Chondrocyte (in vitro differentiated cells): Measurements from ENCODE around the gene CMIP. TPM values are rescaled to one million over a fixed set of nuclear protein-coding genes. Genes with fewer than 3 reads are reported as not detected.

Experiments
- DNase-seq: peaks from one replicate; pipeline ENCODE4 v3.0.0; 2021; ENCODE audit warnings: mixed read lengths, low spot score
- H3K27ac Mint-ChIP-seq: one replicate; pipeline ENCODE4 v1.8.0; 2021; ENCODE audit warnings: mild to moderate bottlenecking, moderate library complexity, mixed read lengths; ENCODE audit not compliant: unreplicated experiment
- H3K27me3 Mint-ChIP-seq: 2 replicates; pipeline ENCODE4 v1.8.0; 2021; ENCODE audit warnings: low read depth, mixed read lengths
- H3K36me3 Mint-ChIP-seq: 2 replicates; pipeline ENCODE4 v1.8.0; 2021; ENCODE audit warnings: low read depth, mixed read lengths
- H3K4me1 Mint-ChIP-seq: 2 replicates; pipeline ENCODE4 v1.8.0; 2021; ENCODE audit warnings: low read depth, mild to moderate bottlenecking, mixed read lengths
- H3K4me3 Mint-ChIP-seq: one replicate; pipeline ENCODE4 v1.8.0; 2021; ENCODE audit warnings: mild to moderate bottlenecking, moderate library complexity, mixed read lengths; ENCODE audit not compliant: unreplicated experiment
- H3K9me3 Mint-ChIP-seq: 2 replicates; pipeline ENCODE4 v1.8.0; 2021; ENCODE audit warnings: low read depth, mixed read lengths
- total RNA-seq: library from RNA; stranded (reverse); gene quantifications from 3 replicates; pipeline ENCODE4 v1.2.1, GENCODE V29; 2021
- TF ChIP-seq, protein P1 (sequence below): fragments of 200-600 bp; sonication (generic); IDR thresholded peaks from 2 replicates; pipeline ENCODE4 v1.5.0; 2021; ENCODE audit warnings: antibody characterized with exemption, mild to moderate bottlenecking, moderate library complexity

Gene CMIP
- total RNA-seq, 1 donor from 2014 or later = 62.9 TPM

DNA sequence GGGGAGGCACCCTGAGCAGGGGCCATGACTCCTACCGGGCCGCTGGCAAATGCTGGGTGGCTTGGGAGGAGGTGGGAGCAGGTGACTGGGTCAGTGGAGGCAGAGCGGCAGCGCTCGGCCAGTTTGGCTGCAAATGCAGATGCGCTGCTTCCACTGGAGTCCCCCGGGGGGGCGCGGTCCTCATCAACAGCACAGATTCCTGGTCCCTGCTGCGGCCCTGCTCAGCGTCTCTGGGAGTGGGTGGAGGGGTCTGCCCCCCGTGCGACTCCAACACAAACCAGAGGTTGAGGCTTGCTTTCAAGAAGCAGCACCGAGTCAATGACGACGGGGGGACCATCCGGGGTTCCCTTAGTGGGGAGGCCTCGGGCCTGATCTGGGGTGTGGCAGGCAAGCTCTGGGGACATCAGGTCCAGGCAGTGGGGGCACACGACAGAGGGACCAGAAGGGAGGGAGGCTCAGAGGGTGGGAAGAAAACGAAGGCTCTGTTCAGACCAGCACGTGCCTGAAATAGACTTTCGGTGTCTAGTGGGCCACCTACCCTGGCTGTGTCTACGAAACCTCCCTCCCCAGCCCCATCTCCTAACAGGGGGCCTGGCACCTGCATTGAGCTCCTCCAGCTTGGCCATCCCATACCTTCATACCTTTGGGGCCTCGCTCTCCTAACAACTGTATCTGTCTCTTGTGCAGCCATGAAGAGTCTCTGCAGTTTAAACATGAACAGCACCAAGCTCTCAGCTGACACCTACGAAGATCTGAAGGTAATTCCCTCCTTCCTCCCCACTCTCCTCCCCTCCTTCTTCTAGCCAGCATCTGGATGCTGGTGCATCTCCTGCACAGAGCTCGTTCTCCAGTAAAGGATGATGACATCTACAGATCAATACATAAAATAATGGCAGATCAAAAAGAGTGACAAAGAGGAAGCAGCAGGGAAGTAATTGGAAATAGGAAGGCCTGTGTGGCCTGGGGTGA is 262.0 kb downstream of the CMIP start:
- no peaks in the 10 kb centered on the region for H3K27me3 Mint-ChIP-seq
- peak overlapping the region; percentile 57 for H3K27ac Mint-ChIP-seq
- TF ChIP-seq, protein P1, sequence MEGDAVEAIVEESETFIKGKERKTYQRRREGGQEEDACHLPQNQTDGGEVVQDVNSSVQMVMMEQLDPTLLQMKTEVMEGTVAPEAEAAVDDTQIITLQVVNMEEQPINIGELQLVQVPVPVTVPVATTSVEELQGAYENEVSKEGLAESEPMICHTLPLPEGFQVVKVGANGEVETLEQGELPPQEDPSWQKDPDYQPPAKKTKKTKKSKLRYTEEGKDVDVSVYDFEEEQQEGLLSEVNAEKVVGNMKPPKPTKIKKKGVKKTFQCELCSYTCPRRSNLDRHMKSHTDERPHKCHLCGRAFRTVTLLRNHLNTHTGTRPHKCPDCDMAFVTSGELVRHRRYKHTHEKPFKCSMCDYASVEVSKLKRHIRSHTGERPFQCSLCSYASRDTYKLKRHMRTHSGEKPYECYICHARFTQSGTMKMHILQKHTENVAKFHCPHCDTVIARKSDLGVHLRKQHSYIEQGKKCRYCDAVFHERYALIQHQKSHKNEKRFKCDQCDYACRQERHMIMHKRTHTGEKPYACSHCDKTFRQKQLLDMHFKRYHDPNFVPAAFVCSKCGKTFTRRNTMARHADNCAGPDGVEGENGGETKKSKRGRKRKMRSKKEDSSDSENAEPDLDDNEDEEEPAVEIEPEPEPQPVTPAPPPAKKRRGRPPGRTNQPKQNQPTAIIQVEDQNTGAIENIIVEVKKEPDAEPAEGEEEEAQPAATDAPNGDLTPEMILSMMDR = no peak
- peak; percentile 92 for DNase-seq
- H3K36me3 Mint-ChIP-seq = peaks cover 23% of the 10 kb centered on the region
- peak overlapping the region; percentile 6 for H3K4me3 Mint-ChIP-seq
- H3K9me3 Mint-ChIP-seq = no peaks in the 10 kb centered on the region
- H3K4me1 Mint-ChIP-seq = peaks cover 59% of the 10 kb centered on the region

DNA sequence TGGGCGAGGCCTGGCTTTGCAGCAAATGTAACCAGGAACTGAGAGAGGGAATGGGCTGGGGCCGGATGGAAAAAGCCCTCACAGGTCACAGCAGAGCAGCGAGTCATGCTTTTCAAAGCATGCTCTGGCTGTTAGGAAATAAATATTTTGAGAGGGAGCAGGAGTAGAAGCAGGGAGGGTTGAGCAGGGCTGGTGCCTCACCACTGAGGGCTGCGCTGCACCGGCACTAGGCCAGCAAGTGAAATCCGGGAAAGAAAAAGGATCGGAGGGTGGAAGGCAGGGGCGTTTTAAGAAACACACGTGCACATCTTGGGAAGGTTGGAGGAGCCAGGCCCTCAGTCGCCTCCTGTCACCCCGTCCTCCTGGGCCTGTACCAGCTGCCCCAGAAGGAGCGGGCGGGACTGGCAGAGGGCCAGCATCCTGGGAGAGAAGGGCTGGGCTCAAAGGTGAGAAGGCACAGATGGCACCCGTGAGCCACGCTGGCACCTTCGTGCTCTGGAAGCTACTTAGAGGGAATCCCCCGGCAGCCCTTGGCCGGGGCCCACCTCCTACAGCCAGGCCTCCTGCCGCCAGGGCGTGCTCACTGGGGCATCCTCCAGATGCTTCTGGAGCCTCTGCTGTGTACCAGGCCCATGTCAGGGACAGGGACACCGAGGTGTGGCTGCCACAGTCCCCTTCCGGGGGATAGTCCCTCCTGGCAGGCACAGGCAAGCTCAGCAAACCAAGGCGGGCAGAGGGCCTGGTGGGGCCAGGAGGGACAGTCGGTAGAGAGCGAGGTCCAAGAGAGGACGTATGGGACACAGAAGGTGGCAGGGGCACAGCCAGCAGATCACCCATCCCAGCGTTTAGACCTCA is 263.0 kb downstream of the CMIP start:
- peak; percentile 90 for DNase-seq
- H3K27ac Mint-ChIP-seq = peak overlapping the region; percentile 57
- TF ChIP-seq, protein P1 = no peak

DNA sequence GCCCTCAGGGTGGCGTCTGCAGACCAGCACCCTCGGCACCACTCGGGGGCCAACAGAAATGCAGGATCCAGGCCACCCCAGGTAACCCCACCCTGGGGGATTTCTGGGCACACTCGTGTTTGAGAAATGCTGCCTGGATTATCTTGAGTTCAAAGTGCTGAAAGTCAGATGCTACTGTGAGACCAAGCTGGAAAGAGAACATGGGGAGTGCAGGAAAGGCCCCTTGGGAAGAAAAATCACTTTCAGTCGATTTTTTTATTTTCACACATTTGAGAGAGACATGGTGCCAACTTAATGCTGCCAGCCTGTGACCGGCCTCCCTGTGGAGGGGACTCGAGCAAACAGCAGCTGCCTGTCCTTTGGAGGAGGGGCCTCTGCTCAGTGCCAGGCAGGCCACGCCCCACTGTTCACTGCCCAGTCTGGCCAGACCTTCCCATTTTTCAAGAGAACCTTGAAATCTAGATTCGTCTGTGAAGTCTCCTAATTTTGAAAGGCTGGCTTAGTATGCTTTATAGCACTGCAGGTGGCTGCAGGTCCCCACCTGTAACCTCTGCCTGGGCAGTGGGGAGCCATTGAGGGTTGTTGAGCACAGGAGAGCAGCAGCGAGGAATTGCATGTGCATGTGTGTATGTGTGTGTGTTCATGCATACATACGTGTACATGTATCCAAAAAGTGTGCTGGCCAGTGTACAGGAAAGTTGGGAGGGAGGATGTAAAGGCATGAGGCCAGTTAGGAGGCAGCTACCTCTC is 263.8 kb downstream of the CMIP start:
- no peak overlapping the region for H3K27ac Mint-ChIP-seq

More for the DNA sequence above, 263.0 kb downstream of the CMIP start:
- peaks cover 21% of the 10 kb centered on the region for H3K36me3 Mint-ChIP-seq
- no peaks in the 10 kb centered on the region for H3K27me3 Mint-ChIP-seq
- H3K4me1 Mint-ChIP-seq = peaks cover 61% of the 10 kb centered on the region
- H3K9me3 Mint-ChIP-seq = no peaks in the 10 kb centered on the region
- H3K4me3 Mint-ChIP-seq = no peak overlapping the region

DNA sequence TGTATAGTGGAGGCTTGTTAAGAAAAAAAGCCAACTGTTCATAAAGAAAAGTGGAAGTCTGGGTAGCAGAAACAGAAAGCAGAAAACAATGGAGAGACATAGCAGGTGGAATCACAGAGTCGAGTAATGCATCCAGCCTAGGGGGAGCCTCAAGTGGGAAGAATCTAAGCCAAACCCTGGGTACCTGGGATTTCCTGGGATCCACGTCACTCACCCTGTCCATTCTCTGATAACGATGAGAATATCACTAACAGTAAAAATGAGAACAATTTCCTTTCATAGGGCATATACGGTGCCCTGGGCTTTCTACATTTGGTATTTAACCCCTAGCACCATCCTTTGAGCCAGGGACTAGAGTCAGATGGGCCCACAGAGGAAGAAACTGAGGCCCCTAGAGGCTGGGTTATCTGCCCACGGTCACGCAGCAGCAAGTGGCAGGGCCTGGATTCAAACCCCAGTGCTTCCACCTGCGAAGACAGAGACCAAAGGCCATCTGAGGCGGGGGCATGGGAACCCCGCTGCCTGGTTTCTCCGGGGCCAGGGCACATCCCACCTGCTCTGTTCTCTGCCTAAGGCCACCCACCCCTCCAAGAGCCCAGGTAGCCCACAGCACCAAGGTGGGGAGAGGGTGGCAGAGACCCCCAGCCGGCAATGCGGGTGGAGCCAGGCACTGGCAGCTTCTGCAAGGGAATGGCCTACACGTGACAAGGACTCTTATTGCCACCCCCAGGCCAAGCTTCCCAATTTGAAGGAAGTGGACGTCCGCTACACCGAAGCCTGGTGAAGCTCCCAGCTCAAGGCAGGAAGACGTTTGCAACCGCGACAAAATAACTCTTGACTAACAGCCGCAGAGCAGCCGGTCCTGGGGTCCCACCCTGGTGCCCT is 264.6 kb downstream of the CMIP start:
- H3K4me1 Mint-ChIP-seq = peaks cover 49% of the 10 kb centered on the region

More for the DNA sequence above, 263.8 kb downstream of the CMIP start:
- Mint-ChIP-seq H3K4me1 (peaks cover 54% of the 10 kb centered on the region), H3K27me3 (no peaks in the 10 kb centered on the region), H3K36me3 (peaks cover 19% of the 10 kb centered on the region), H3K9me3 (no peaks in the 10 kb centered on the region), H3K4me3 (no peak overlapping the region)
- TF ChIP-seq, protein P1 = no peak
- DNase-seq = no peak

More for the DNA sequence above, 264.6 kb downstream of the CMIP start:
- DNase-seq = no peak
- Mint-ChIP-seq H3K27ac (peak overlapping the region; percentile 45), H3K9me3 (no peaks in the 10 kb centered on the region), H3K36me3 (peaks cover 19% of the 10 kb centered on the region), H3K4me3 (no peak overlapping the region), H3K27me3 (no peaks in the 10 kb centered on the region)
- TF ChIP-seq, protein P1 = no peak
